Activated CD8-positive, alpha-beta memory T cell treated with anti-CD3 and anti-CD28 coated beads, Interleukin-2, amount 50 U/mL, for 1 hour (primary cell): ENCODE results near the gene WSB1.
"Not testable (repeated sequence)": the region's sequence is repeated elsewhere in the genome, so short reads cannot be mapped to it uniquely, and the experiment has no call there.

Experiments
- DNase-seq: peaks from one replicate; pipeline ENCODE4 v3.0.0-alpha.2; 2020; ENCODE audit errors: extremely low read depth

Gene WSB1

GRCh38 chr17:27279132-27279531, 14.8 kb upstream of the WSB1 start:
- not testable (repeated sequence) for DNase-seq

- no peak for DNase-seq
Measured at GRCh38 chr17:27280527-27280926, 13.4 kb upstream of the WSB1 start.

- no peak for DNase-seq
Measured at GRCh38 chr17:27281438-27281837, 12.5 kb upstream of the WSB1 start.

GRCh38 chr17:27282054-27282551, 11.8 kb upstream of the WSB1 start:
- DNase-seq, result no peak

- no peak for DNase-seq
Measured at GRCh38 chr17:27283060-27283459, 10.9 kb upstream of the WSB1 start.

- no peak for DNase-seq
Measured at GRCh38 chr17:27283751-27284150, 10.2 kb upstream of the WSB1 start.

- no peak for DNase-seq
Measured at GRCh38 chr17:27284811-27285415, 9.0 kb upstream of the WSB1 start.

- no peak for DNase-seq
Measured at GRCh38 chr17:27285516-27285915, 8.4 kb upstream of the WSB1 start.

- DNase-seq, result no peak
Measured at GRCh38 chr17:27288183-27288582, 5.7 kb upstream of the WSB1 start.

GRCh38 chr17:27289856-27290255, 4.1 kb upstream of the WSB1 start:
- DNase-seq, result no peak

- DNase-seq, result no peak
Measured at GRCh38 chr17:27290916-27291598, 2.9 kb upstream of the WSB1 start.

GRCh38 chr17:27293359-27293897, 486 bp upstream of the WSB1 start:
- DNase-seq, result no peak

- peak; percentile 18 for DNase-seq
Measured at GRCh38 chr17:27294689-27295630, 1.0 kb downstream of the WSB1 start.

- DNase-seq, result no peak
Measured at GRCh38 chr17:27295945-27296344, 2.0 kb downstream of the WSB1 start.

- DNase-seq, result no peak
Measured at GRCh38 chr17:27296428-27296979, 2.6 kb downstream of the WSB1 start.

- no peak for DNase-seq
Measured at GRCh38 chr17:27299384-27300049, 5.6 kb downstream of the WSB1 start.

GRCh38 chr17:27303734-27304133, 9.8 kb downstream of the WSB1 start:
- DNase-seq, result no peak

- DNase-seq, result no peak
Measured at GRCh38 chr17:27306276-27306835, 12.4 kb downstream of the WSB1 start.

- no peak for DNase-seq
Measured at GRCh38 chr17:27310565-27311110, 16.7 kb downstream of the WSB1 start.

- no peak for DNase-seq
Measured at GRCh38 chr17:27313301-27313700, 19.4 kb downstream of the WSB1 start.

GRCh38 chr17:27315322-27315721, 21.4 kb downstream of the WSB1 start:
- DNase-seq, result no peak
